ENCODE measurements around the gene SH3BGRL.

Gene SH3BGRL

GRCh38 chrX:81208916-81209315 is 7.0 kb downstream of the SH3BGRL start:
- H4K20me1 ChIP-seq (ENCODE audit: insufficient read depth, low read length): no peaks in the 10 kb centered on the region; the same call in 1 of the 2 replicates
- DNase-seq (no peak), ATAC-seq (ENCODE audit: insufficient read depth, low read depth) (no peak)
- H2AFZ ChIP-seq (ENCODE audit: low read depth, low read length): no peak overlapping the region
- no peak overlapping the region for H3K9ac ChIP-seq (ENCODE audit: low read depth, low read length)
- H3K79me2 ChIP-seq (ENCODE audit: insufficient read depth, low read length): peaks cover 62% of the 10 kb centered on the region
- no peak overlapping the region for H3K4me2 ChIP-seq (ENCODE audit: insufficient read depth, low read length)
- H3K4me1 ChIP-seq (ENCODE audit: insufficient read depth, low read length): peaks cover 15% of the 10 kb centered on the region
- H3K9me3 ChIP-seq (ENCODE audit: insufficient read depth, low read length, severe bottlenecking): no peaks in the 10 kb centered on the region
- no peaks in the 10 kb centered on the region; the same call in 1 of the 2 replicates for H3K36me3 ChIP-seq (ENCODE audit: insufficient read depth, low read length)
- TF ChIP-seq, protein P1, sequence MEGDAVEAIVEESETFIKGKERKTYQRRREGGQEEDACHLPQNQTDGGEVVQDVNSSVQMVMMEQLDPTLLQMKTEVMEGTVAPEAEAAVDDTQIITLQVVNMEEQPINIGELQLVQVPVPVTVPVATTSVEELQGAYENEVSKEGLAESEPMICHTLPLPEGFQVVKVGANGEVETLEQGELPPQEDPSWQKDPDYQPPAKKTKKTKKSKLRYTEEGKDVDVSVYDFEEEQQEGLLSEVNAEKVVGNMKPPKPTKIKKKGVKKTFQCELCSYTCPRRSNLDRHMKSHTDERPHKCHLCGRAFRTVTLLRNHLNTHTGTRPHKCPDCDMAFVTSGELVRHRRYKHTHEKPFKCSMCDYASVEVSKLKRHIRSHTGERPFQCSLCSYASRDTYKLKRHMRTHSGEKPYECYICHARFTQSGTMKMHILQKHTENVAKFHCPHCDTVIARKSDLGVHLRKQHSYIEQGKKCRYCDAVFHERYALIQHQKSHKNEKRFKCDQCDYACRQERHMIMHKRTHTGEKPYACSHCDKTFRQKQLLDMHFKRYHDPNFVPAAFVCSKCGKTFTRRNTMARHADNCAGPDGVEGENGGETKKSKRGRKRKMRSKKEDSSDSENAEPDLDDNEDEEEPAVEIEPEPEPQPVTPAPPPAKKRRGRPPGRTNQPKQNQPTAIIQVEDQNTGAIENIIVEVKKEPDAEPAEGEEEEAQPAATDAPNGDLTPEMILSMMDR (IDR thresholded peaks at IDR 0.05; ENCODE audit: borderline replicate concordance, extremely low read depth, low read length, poor library complexity, severe bottlenecking): no peak
- TF ChIP-seq EZH2 (IDR thresholded peaks at IDR 0.05; ENCODE audit: borderline replicate concordance, low read depth, low read length, severe bottlenecking): no peak
- H3K27ac ChIP-seq (ENCODE audit: low read length): no peak overlapping the region
- no peak overlapping the region for H3K4me3 ChIP-seq (ENCODE audit: low read depth in 1 of 2, low read length in 2 of 2)
- no peaks in the 10 kb centered on the region for H3K27me3 ChIP-seq (ENCODE audit: insufficient read depth, low read length, poor library complexity)

GRCh38 chrX:81215685-81216084 is 13.8 kb downstream of the SH3BGRL start:
- H3K9ac ChIP-seq (ENCODE audit: low read depth, low read length): no peak overlapping the region
- no peak for ATAC-seq (ENCODE audit: insufficient read depth, low read depth)
- H3K36me3 ChIP-seq (ENCODE audit: insufficient read depth, low read length): no peaks in the 10 kb centered on the region
- TF ChIP-seq, protein P1 (IDR thresholded peaks at IDR 0.05; ENCODE audit: borderline replicate concordance, extremely low read depth, low read length, poor library complexity, severe bottlenecking): no peak
- TF ChIP-seq EZH2 (IDR thresholded peaks at IDR 0.05; ENCODE audit: borderline replicate concordance, low read depth, low read length, severe bottlenecking): no peak
- peaks cover 15% of the 10 kb centered on the region; the same call in 1 of the 2 replicates for H3K79me2 ChIP-seq (ENCODE audit: insufficient read depth, low read length)
- H2AFZ ChIP-seq (ENCODE audit: low read depth, low read length): no peak overlapping the region
- no peak for DNase-seq
- no peak overlapping the region for H3K27ac ChIP-seq (ENCODE audit: low read length)
- no peaks in the 10 kb centered on the region for H3K9me3 ChIP-seq (ENCODE audit: insufficient read depth, low read length, severe bottlenecking)
- H3K4me1 ChIP-seq (ENCODE audit: insufficient read depth, low read length): no peaks in the 10 kb centered on the region
- H3K27me3 ChIP-seq (ENCODE audit: insufficient read depth, low read length, poor library complexity): no peaks in the 10 kb centered on the region
- H3K4me3 ChIP-seq (ENCODE audit: low read depth in 1 of 2, low read length in 2 of 2): no peak overlapping the region
- H3K4me2 ChIP-seq (ENCODE audit: insufficient read depth, low read length): no peak overlapping the region
- H4K20me1 ChIP-seq (ENCODE audit: insufficient read depth, low read length): no peaks in the 10 kb centered on the region

- Histone ChIP-seq H2AFZ (ENCODE audit: low read depth, low read length) (no peak overlapping the region), H4K20me1 (ENCODE audit: insufficient read depth, low read length) (no peaks in the 10 kb centered on the region), H3K9ac (ENCODE audit: low read depth, low read length) (no peak overlapping the region), H3K9me3 (ENCODE audit: insufficient read depth, low read length, severe bottlenecking) (no peaks in the 10 kb centered on the region), H3K4me1 (ENCODE audit: insufficient read depth, low read length) (no peaks in the 10 kb centered on the region), H3K27ac (ENCODE audit: low read length) (no peak overlapping the region), H3K27me3 (ENCODE audit: insufficient read depth, low read length, poor library complexity) (no peaks in the 10 kb centered on the region), H3K36me3 (ENCODE audit: insufficient read depth, low read length) (no peaks in the 10 kb centered on the region), H3K79me2 (ENCODE audit: insufficient read depth, low read length) (peaks cover 32% of the 10 kb centered on the region), H3K4me2 (ENCODE audit: insufficient read depth, low read length) (no peak overlapping the region), H3K4me3 (ENCODE audit: low read depth in 1 of 2, low read length in 2 of 2) (no peak overlapping the region)
- TF ChIP-seq, protein P1 (IDR thresholded peaks at IDR 0.05; ENCODE audit: borderline replicate concordance, extremely low read depth, low read length, poor library complexity, severe bottlenecking): no peak
- no peak for TF ChIP-seq EZH2 (IDR thresholded peaks at IDR 0.05; ENCODE audit: borderline replicate concordance, low read depth, low read length, severe bottlenecking)
- DNase-seq: no peak
- no peak for ATAC-seq (ENCODE audit: insufficient read depth, low read depth)
Observed at GRCh38 chrX:81229229-81229628, 27.3 kb downstream of the SH3BGRL start.

- Histone ChIP-seq H4K20me1 (ENCODE audit: insufficient read depth, low read length) (no peaks in the 10 kb centered on the region), H3K27me3 (ENCODE audit: insufficient read depth, low read length, poor library complexity) (no peaks in the 10 kb centered on the region), H3K36me3 (ENCODE audit: insufficient read depth, low read length) (no peaks in the 10 kb centered on the region), H3K27ac (ENCODE audit: low read length) (no peak overlapping the region), H3K4me1 (ENCODE audit: insufficient read depth, low read length) (no peaks in the 10 kb centered on the region), H3K9me3 (ENCODE audit: insufficient read depth, low read length, severe bottlenecking) (no peaks in the 10 kb centered on the region), H2AFZ (ENCODE audit: low read depth, low read length) (no peak overlapping the region), H3K4me2 (ENCODE audit: insufficient read depth, low read length) (no peak overlapping the region), H3K9ac (ENCODE audit: low read depth, low read length) (no peak overlapping the region), H3K4me3 (ENCODE audit: low read depth in 1 of 2, low read length in 2 of 2) (no peak overlapping the region), H3K79me2 (ENCODE audit: insufficient read depth, low read length) (peaks cover 29% of the 10 kb centered on the region)
- DNase-seq (no peak), ATAC-seq (ENCODE audit: insufficient read depth, low read depth) (no peak)
- TF ChIP-seq, protein P1 (IDR thresholded peaks at IDR 0.05; ENCODE audit: borderline replicate concordance, extremely low read depth, low read length, poor library complexity, severe bottlenecking): no peak
- TF ChIP-seq EZH2 (IDR thresholded peaks at IDR 0.05; ENCODE audit: borderline replicate concordance, low read depth, low read length, severe bottlenecking): no peak
Observed at GRCh38 chrX:81229901-81230300, 28.0 kb downstream of the SH3BGRL start.
